Stomach smooth muscle (tissue), 2 donors: ENCODE results near the gene LPAR6.
A peak's percentile ranks its signal among the peaks of the same experiment; 100 is the strongest.
"Not testable (repeated sequence)": the region's sequence is repeated elsewhere in the genome, so short reads cannot be mapped to it uniquely, and the experiment has no call there.

ENCODE experiments used
- H3K27ac ChIP-seq: one replicate; pipeline ENCODE4 v1.7.0; 2013; ENCODE audit warnings: mild to moderate bottlenecking, low read length, inconsistent platforms
- H3K27me3 ChIP-seq, 2 donors: one replicate each; pipeline ENCODE4 v1.7.0; 2013; ENCODE audit warnings: low read length in 2 of 2; ENCODE audit not compliant: insufficient read depth in 2 of 2, control insufficient read depth in 1 of 2
- H3K36me3 ChIP-seq, 2 donors: one replicate each; pipeline ENCODE4 v1.7.0; 2013; ENCODE audit warnings: low read length in 2 of 2; ENCODE audit not compliant: control insufficient read depth in 2 of 2, insufficient read depth in 2 of 2
- H3K4me1 ChIP-seq: one replicate; pipeline ENCODE4 v1.7.0; 2013; ENCODE audit warnings: low read length; ENCODE audit not compliant: control insufficient read depth, insufficient read depth
- H3K4me3 ChIP-seq, 2 donors: one replicate each; pipeline ENCODE4 v1.7.0; 2013; ENCODE audit warnings: low read length in 2 of 2
- H3K9ac ChIP-seq, 2 donors: one replicate each; pipeline ENCODE4 v1.7.0; 2013; ENCODE audit warnings: low read length in 2 of 2, mild to moderate bottlenecking in 1 of 2
- H3K9me3 ChIP-seq, 2 donors: one replicate each; pipeline ENCODE4 v1.7.0; 2013; ENCODE audit warnings: low read length in 2 of 2; ENCODE audit not compliant: control insufficient read depth in 2 of 2
- donor health status: healthy.
- donor health status: Pancreatic carcinoma.

LPAR6 gene, protein sequence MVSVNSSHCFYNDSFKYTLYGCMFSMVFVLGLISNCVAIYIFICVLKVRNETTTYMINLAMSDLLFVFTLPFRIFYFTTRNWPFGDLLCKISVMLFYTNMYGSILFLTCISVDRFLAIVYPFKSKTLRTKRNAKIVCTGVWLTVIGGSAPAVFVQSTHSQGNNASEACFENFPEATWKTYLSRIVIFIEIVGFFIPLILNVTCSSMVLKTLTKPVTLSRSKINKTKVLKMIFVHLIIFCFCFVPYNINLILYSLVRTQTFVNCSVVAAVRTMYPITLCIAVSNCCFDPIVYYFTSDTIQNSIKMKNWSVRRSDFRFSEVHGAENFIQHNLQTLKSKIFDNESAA

DNA sequence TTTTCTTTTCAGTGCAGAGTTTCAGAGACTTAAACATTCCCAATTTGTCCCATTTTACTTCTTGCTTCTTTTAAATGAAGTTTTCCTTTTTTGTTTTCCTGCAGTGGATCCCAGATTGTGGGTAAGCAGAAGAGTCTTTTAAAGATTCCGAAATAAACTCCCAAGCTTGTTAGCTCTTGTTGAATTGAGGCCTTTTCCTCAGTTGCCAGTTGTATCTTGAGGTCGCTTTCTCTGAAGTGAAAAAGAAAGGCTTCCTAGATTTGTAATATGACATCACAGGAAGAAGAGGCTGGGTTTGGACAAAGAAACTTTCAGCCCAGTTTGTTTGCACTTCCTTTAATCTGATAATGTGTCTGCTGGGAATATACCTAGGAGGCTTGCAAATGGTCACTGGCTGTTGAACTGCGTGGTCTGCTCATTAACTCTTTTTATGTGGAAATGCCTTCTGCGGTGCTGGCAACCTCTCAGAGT is at the start of gene LPAR6:
Gene LPAR6 (minus strand): TSS at position 233 of the 471 bp plus-strand sequence. CDS start 690 bp downstream, outside the sequence.
- Histone ChIP-seq H3K4me1 (no peaks in the 10 kb centered on the region), H3K27me3 (no peaks in the 10 kb centered on the region), H3K9me3 (no peaks in the 10 kb centered on the region), H3K9ac (peak within 1 kb of the TSS; percentile 30 to 43), H3K4me3 (peak within 1 kb of the TSS; percentile 59 to 81), H3K27ac (no peak within 1 kb of the TSS), H3K36me3 (peaks cover 0 to 5% of the 10 kb centered on the region in 2 donors)

DNA sequence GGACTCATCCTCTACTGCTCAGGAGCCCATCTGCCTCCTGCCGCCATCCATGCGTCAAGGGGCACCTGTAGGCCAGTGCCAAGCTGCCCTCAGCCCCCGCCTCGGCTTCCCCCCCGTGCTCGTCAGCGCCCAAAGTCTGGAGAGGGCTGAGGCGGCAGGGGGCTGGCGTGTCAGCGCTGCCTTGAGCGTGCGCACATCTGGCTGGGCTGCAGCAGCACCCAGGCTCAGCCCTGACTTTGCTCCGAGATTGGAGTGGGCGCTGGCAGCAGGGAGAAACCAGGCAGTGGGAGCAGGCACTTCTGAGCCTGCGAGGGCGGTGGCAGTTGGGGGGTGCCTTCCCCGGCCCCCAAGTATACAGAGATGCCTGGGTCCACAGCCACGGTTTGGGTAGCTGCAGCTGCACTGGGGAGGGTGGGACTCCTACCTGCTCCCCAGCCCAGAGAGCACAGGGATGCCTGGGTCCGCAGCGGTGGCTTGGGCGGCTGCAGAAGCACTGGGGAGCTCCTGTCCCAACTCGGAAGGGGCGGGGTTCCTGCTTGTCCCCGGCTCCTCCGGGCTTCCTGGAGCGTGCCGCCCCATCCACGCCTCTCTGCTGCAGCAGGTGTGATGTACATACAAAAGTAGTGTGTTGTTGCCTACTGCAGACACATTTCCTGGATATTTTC is 44.8 kb upstream of the LPAR6 start:
- Histone ChIP-seq H3K4me1 (no peaks in the 10 kb centered on the region), H3K4me3 (no peak overlapping the region), H3K9ac (no peak overlapping the region), H3K36me3 (peaks cover 14 to 19% of the 10 kb centered on the region in 2 donors), H3K27me3 (no peaks in the 10 kb centered on the region), H3K27ac (no peak overlapping the region), H3K9me3 (no peaks in the 10 kb centered on the region)

DNA sequence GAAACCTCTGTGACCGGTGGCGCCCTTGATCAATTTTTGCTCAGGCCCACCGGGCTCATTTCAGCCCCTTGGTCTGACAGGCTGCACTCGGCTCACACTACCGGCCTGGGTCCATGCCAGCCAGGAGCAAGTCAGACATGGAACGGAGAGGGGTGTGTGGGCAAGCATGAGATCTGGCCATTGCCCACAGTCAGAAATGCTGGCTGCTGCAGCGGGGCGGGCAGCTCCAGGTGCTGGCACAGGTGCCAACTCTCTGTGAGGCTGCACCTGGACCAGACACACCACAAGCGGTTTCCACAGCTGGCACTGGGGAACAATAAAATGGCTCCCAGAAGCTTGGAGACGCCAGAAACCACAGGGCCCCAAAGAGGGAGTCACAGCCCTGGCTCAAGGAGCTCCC is 43.6 kb upstream of the LPAR6 start:
- H3K36me3 ChIP-seq, result peaks cover 14 to 17% of the 10 kb centered on the region in 2 donors
- H3K9me3 ChIP-seq, result no peaks in the 10 kb centered on the region
- H3K4me3 ChIP-seq, result no peak overlapping the region
- no peaks in the 10 kb centered on the region for H3K27me3 ChIP-seq
- H3K9ac ChIP-seq, result no peak overlapping the region
- no peak overlapping the region for H3K27ac ChIP-seq
- no peaks in the 10 kb centered on the region for H3K4me1 ChIP-seq

DNA sequence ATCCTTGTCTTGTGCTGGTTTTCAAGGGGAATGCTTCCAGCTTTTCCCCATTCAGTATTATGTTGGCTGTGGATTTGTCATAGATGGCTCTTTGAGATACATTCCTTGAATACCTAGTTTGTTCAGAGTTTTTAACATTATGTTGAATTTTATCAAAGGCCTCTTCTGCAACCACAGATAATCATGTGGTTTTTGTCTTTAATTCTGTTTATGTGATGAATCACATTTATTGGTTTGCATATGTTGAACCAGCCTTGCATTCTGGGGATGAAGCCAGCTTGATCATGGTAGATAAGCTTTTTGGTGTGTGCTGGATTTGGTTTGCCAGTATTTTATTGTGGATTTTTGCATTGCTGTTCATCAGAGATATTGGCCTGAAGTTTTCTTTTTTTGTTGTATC is 38.3 kb upstream of the LPAR6 start:
- H3K4me1 ChIP-seq, H3K4me3 ChIP-seq, H3K27me3 ChIP-seq: not testable (repeated sequence)

DNA sequence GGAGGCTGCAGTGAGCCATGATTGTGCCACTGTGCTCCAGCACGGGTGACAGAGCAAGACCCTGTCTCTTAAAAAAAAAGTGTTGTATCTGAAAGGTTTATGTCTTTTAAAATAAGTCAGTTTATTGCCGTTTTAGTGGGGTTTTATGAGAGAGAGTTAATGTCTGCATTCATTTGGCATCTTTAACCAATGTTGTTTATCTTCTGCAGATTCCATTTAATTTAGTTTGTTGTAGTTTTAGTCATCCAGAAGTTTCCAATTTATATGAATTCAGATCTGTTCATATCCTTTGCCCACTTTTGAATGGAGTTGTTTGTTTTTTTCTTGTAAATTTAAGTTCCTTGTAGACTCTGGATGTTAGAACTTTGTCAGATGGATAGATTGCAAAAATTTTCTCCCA is 36.7 kb upstream of the LPAR6 start:
- no peak overlapping the region for H3K4me3 ChIP-seq
- H3K9ac ChIP-seq, result no peak overlapping the region
- no peak overlapping the region for H3K27ac ChIP-seq

More for the DNA sequence above, 38.3 kb upstream of the LPAR6 start:
- not testable (repeated sequence) for H3K36me3 ChIP-seq, H3K9ac ChIP-seq, H3K27ac ChIP-seq, H3K9me3 ChIP-seq

DNA sequence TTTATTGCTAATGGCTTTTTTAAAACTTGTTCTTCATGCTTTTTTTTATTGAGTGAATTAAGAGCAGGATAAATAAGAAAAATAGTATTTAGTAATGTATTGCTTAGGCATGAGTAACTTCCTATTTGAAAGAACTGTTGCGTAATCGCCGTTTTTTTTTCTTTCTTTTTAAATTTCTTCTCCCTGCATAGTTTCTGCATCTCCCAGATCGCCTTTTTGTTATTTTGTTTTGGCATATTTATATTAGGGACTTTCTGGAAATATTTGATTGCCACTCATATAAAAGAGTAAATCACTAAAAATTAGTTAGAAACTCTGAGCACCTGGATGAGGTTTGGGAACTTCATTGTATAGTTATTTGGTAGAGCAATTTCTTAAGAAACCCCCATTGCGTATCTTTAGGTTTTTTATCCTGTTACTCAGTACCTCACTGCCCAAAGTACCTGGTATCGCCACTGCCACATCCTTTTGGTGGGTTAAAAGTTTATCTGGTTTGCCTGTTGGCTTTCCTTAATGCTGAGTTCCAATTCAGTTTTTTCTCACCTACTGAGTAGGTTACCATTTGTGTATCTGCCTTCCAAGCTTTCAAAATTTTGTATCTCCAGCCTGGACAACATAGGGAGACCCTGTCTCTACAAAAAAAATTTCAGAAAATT is 36.2 kb upstream of the LPAR6 start:
- no peak overlapping the region for H3K27ac ChIP-seq
- H3K4me3 ChIP-seq, result no peak overlapping the region

More for the DNA sequence above, 36.7 kb upstream of the LPAR6 start:
- H3K36me3 ChIP-seq, result peaks cover under 1 to 2% of the 10 kb centered on the region in 2 donors
- H3K27me3 ChIP-seq, result no peaks in the 10 kb centered on the region
- no peaks in the 10 kb centered on the region for H3K9me3 ChIP-seq
- H3K4me1 ChIP-seq, result no peaks in the 10 kb centered on the region

DNA sequence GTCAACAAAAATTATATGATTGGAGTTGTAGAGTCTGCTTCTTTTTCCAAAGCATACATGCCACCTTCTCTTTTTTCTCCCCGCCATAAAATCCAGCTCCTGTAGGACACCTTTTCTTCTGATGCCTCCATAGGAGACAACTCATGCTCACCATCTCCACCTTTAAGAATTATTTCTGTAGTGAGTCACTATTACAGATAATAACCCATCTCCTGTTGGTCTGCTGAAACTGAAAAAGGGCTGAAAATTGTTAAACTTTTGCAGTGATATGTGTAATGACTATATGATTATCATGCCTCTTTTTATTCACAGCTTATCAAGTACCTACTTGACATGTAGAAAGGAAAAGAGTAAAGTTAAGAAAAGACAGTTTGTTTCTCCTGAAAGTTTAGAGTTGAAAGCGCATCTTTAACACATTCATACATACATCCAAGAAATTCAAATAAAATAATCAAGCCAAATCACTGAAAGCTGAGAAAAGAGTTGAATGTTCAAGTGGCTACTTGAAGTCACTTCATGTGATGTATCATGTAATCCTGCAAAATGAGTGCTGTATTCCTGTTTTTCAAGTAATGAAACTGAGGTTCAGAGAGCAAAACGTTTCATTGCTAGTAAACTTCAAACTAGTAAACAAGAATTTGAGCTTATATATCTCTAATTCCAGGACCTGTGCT is 35.5 kb upstream of the LPAR6 start:
- Histone ChIP-seq H3K4me1 (no peaks in the 10 kb centered on the region), H3K9me3 (no peaks in the 10 kb centered on the region), H3K27me3 (no peaks in the 10 kb centered on the region), H3K9ac (no peak overlapping the region), H3K36me3 (no peaks in the 10 kb centered on the region), H3K4me3 (no peak overlapping the region), H3K27ac (no peak overlapping the region)

More for the DNA sequence above, 36.2 kb upstream of the LPAR6 start:
- Histone ChIP-seq H3K9ac (no peak overlapping the region), H3K4me1 (no peaks in the 10 kb centered on the region), H3K27me3 (no peaks in the 10 kb centered on the region), H3K36me3 (no peaks in the 10 kb centered on the region), H3K9me3 (no peaks in the 10 kb centered on the region)

DNA sequence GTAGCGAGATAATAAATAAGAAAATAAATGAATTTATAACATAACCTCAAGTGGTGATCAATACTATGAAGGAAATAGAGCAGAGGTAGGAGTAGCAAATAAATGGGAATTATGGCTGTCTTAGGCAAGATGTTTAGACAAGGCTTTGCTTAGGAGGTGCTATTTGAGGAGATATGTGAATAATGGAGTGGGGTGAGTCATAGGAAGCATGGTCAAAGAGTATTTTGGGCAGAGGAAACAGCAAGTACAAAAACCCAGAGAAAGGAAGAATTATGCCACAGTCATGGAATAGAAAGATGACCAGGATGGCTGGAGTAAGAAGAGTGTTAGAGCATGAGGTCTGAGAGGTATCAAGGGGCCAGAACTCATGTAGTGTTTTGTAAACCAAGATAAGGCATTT is 33.6 kb upstream of the LPAR6 start:
- H3K9me3 ChIP-seq, result no peaks in the 10 kb centered on the region
- H3K4me3 ChIP-seq, result no peak overlapping the region
- no peak overlapping the region for H3K27ac ChIP-seq
- no peaks in the 10 kb centered on the region for H3K4me1 ChIP-seq
- H3K27me3 ChIP-seq, result no peaks in the 10 kb centered on the region
- H3K36me3 ChIP-seq, result no peaks in the 10 kb centered on the region
- H3K9ac ChIP-seq, result no peak overlapping the region

DNA sequence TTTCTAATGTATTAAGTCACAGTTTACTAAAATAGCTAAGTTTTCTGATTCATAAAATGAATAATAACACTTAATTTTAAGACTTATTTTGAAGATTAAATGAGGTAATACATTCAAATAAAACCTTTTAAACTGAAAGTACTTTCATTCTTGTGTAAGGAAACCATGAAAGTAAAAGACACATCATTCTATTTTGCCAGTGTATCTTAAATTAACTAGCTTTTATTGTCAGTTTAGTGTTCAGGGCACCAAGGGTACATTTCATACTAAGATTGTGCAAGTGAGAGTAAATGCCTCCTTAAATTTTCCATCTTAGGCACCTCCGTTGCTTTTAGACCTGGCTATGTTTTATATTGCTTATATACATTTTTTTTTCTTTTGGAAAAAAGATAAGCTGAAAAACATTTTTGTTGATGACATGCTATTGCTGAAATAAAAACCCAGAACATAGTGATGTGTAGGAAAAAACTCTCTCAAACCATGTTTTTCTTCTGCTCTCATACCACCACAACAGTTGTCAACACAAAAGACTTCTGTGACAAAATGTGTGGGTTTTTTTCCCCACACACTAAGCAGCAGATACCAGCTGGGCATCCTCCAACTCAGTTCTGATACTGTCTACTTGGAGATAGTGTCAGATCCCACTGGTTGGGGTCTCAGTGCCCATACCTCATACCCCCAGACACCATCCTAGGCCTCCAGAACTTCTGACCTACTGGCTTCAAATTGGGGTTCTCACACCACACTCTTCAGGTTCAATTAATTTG is 30.7 kb upstream of the LPAR6 start:
- Histone ChIP-seq H3K27ac (no peak overlapping the region), H3K36me3 (no peaks in the 10 kb centered on the region), H3K27me3 (no peaks in the 10 kb centered on the region), H3K4me1 (no peaks in the 10 kb centered on the region), H3K9ac (no peak overlapping the region), H3K9me3 (no peaks in the 10 kb centered on the region), H3K4me3 (no peak overlapping the region)

DNA sequence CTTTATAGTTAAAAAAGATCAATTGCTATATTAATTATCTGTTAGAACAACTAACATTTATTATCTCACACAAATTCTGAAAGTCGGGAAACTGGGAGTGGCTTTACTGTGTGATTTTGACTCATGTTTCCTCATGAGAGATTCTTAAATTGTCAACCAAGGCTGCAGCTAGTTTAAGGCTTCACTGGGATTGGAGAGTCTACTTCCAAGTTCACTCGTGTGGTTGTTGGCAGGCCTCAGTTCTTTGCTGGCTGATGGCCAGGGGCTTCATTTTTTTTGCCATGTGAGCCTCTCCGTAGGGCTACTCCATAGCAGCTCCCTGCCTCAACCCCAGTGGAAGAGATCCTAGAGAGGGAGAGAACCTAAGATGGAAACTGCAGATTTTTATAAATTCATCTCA is 24.5 kb upstream of the LPAR6 start:
- H3K4me1 ChIP-seq, result no peaks in the 10 kb centered on the region
- H3K27ac ChIP-seq, result no peak overlapping the region
- H3K9me3 ChIP-seq, result no peaks in the 10 kb centered on the region
- no peak overlapping the region for H3K9ac ChIP-seq
- no peaks in the 10 kb centered on the region for H3K36me3 ChIP-seq
- no peak overlapping the region for H3K4me3 ChIP-seq
- no peaks in the 10 kb centered on the region for H3K27me3 ChIP-seq
